Smooth muscle cell (in vitro differentiated cells): ENCODE results near the gene ACOX3. TPM values are rescaled to one million over a fixed set of nuclear protein-coding genes. Genes with fewer than 3 reads are reported as not detected.

ENCODE experiments used
- DNase-seq: peaks from one replicate; lab custom pipeline; 2025; ENCODE audit not compliant: unreplicated experiment; lab: John Stamatoyannopoulos, UW
- H2AFZ ChIP-seq: fragments of 200-600 bp; sonication (generic); 2 replicates; pipeline ENCODE4 v1.6.0; 2016; ENCODE audit warnings: antibody characterized with exemption, low read depth, mild to moderate bottlenecking
- H3F3A ChIP-seq: fragments of 200-600 bp; sonication (generic); 2 replicates; pipeline ENCODE4 v1.6.0; 2017; ENCODE audit warnings: antibody characterized with exemption, low read depth
- H3K27ac ChIP-seq: fragments of 200-600 bp; sonication (generic); 2 replicates; pipeline ENCODE4 v1.5.1; 2016; ENCODE audit warnings: low read depth, mild to moderate bottlenecking
- H3K27me3 ChIP-seq: fragments of 200-600 bp; sonication (generic); 2 replicates; pipeline ENCODE4 v1.6.1; 2016; ENCODE audit warnings: low read depth, mild to moderate bottlenecking
- H3K36me3 ChIP-seq: fragments of 200-600 bp; sonication (generic); 2 replicates; pipeline ENCODE4 v1.5.1; 2016; ENCODE audit warnings: low read depth
- H3K4me1 ChIP-seq: fragments of 200-600 bp; sonication (generic); 2 replicates; pipeline ENCODE4 v1.5.1; 2016; ENCODE audit warnings: low read depth
- H3K4me2 ChIP-seq: fragments of 200-600 bp; sonication (generic); 2 replicates; pipeline ENCODE4 v1.6.0; 2016; ENCODE audit warnings: mild to moderate bottlenecking
- H3K4me3 ChIP-seq: fragments of 200-600 bp; sonication (generic); 2 replicates; pipeline ENCODE4 v1.5.1; 2016; ENCODE audit warnings: mild to moderate bottlenecking
- H3K79me2 ChIP-seq: fragments of 200-600 bp; sonication (generic); 2 replicates; pipeline ENCODE4 v1.6.0; 2016; ENCODE audit warnings: low read depth, mild to moderate bottlenecking
- H3K9ac ChIP-seq: fragments of 200-600 bp; sonication (generic); 2 replicates; pipeline ENCODE4 v1.6.0; 2016; ENCODE audit warnings: low read depth
- H3K9me3 ChIP-seq: fragments of 200-600 bp; sonication (generic); replicated peaks from 2 replicates; pipeline ENCODE4 v1.5.1; 2016; ENCODE audit warnings: low read depth
- H4K20me1 ChIP-seq: fragments of 200-600 bp; sonication (generic); 2 replicates; pipeline ENCODE4 v1.6.0; 2016; ENCODE audit warnings: low read depth
- CTCF ChIP-seq: fragments of 200-600 bp; sonication (generic); IDR thresholded peaks from 2 replicates; pipeline ENCODE4 v1.5.1; 2017; ENCODE audit warnings: borderline replicate concordance, mild to moderate bottlenecking, antibody characterized with exemption; ENCODE audit not compliant: insufficient read depth, poor library complexity, severe bottlenecking
- WGBS: methylation state at CpG from one replicate; pipeline ENCODE4 v1.1.7; 2016; ENCODE audit warnings: low lambda C conversion rate; 5-methylcytosine and 5-hydroxymethylcytosine counted together
- polyA plus RNA-seq: library from polyadenylated mRNA; unstranded; fragments of >200 nt; fragmentation: Nextera tagmentation; extraction: Ambion mirVana; gene quantifications from 2 replicates; pipeline ENCODE4 v1.2.1, GENCODE V29; 2016
- total RNA-seq: library from RNA; depleted of rRNA; stranded (reverse); fragments of >200 nt; gene quantifications from 2 replicates; pipeline ENCODE4 v1.2.3, GENCODE V29; 2014

The ACOX3 gene
- total and polyA plus RNA-seq, 2 experiments from 2014 or later = 25.0 to 27.9 TPM

DNA sequence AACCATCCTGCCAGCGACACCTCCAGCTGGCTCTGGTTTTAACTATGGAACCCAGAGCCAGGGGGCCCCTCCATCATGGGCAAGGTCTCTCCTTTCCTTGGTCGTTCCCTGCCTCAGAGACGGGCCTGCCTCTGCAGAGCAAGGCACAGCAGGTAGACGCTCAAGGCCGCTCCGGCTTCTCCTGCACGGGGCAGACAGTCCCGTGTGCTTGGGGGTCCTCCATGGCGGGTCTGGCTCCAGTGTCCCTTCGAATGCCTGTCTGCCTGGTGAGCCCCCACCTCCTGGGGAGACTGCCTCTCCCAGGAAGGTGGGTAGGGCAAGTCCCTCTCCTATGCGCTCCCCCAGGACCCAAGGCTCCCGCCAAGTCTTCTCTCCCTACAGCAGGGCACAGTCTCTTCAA lies 71.5 kb downstream of the ACOX3 start:
- DNase-seq = no peak

GRCh38 chr4:8368061-8368481 lies 72.5 kb downstream of the ACOX3 start:
- Histone ChIP-seq H3K36me3 (no peaks in the 10 kb centered on the region), H3K79me2 (no peaks in the 10 kb centered on the region), H3F3A (no peaks in the 10 kb centered on the region), H2AFZ (no peak overlapping the region), H3K4me1 (no peaks in the 10 kb centered on the region), H3K4me3 (no peak overlapping the region), H3K4me2 (no peak overlapping the region), H3K27ac (no peak overlapping the region), H3K9ac (no peak overlapping the region), H3K9me3 (no peaks in the 10 kb centered on the region), H3K27me3 (no peaks in the 10 kb centered on the region), H4K20me1 (no peaks in the 10 kb centered on the region)
- no peak for TF ChIP-seq CTCF
- 97% methylated on average over 12 of the region's 12 CpGs for WGBS
- no peak for DNase-seq

More for the DNA sequence above, 71.5 kb downstream of the ACOX3 start:
- H3K27ac ChIP-seq = no peak overlapping the region
- H3K4me2 ChIP-seq = no peak overlapping the region
- no peaks in the 10 kb centered on the region for H3K27me3 ChIP-seq
- no peak overlapping the region for H3K4me3 ChIP-seq
- H3K9ac ChIP-seq = no peak overlapping the region
- H4K20me1 ChIP-seq = no peaks in the 10 kb centered on the region
- no peaks in the 10 kb centered on the region for H3K4me1 ChIP-seq
- 94% methylated on average over 12 of the region's 12 CpGs for WGBS
- H2AFZ ChIP-seq = no peak overlapping the region
- H3K9me3 ChIP-seq = no peaks in the 10 kb centered on the region
- H3K79me2 ChIP-seq = no peaks in the 10 kb centered on the region
- no peak for TF ChIP-seq CTCF
- no peaks in the 10 kb centered on the region for H3K36me3 ChIP-seq
- H3F3A ChIP-seq = no peaks in the 10 kb centered on the region

DNA sequence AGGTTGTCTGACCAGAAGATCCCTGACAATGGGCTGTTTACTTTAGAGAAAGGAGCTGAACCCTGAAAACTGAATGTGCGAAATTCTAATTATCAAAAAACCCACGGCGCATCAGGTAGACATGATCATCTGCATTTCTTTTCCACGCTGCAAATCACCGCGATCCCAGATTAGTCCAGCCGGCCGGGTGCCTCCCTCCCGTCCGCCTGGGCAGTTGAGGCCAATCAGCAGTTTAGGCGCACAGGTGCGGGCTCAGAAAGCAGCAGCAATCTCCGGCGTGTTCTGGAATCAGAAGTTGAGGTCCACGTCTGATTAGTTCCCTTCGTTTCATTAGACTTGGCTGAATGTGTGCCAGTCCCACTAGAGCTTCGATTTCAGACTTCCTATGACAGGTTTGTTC lies 73.9 kb downstream of the ACOX3 start:
- no peaks in the 10 kb centered on the region for H3K79me2 ChIP-seq
- no peaks in the 10 kb centered on the region for H3K36me3 ChIP-seq
- 91% methylated on average over 17 of the region's 17 CpGs for WGBS
- H3K4me3 ChIP-seq = no peak overlapping the region
- no peak overlapping the region for H3K4me2 ChIP-seq
- H3K9ac ChIP-seq = no peak overlapping the region
- H3K9me3 ChIP-seq = no peaks in the 10 kb centered on the region
- H3K4me1 ChIP-seq = no peaks in the 10 kb centered on the region
- DNase-seq = no peak
- no peaks in the 10 kb centered on the region for H3F3A ChIP-seq
- no peak overlapping the region for H3K27ac ChIP-seq
- H3K27me3 ChIP-seq = no peaks in the 10 kb centered on the region
- H4K20me1 ChIP-seq = no peaks in the 10 kb centered on the region
- no peak overlapping the region for H2AFZ ChIP-seq
- no peak for TF ChIP-seq CTCF

DNA sequence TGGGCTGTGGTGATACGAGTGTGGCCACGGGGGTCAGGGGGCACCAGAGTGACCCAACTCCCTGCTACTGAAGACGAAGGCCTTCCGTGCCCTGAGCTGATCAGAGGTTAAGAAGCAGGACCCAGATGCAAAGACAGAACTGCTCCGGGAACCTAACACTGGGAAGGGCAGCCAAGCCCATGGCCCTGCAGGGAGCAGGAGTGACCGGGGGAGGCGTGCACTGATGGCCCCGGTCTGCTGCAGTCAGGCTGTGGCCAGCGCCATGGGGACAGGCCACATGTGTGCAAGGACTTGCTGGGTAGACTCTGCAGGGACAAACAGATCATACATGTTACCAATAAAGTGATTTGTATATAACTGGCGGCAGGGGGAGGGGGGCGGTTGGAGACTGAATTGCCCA lies 74.6 kb downstream of the ACOX3 start:
- no peak for DNase-seq
- H3K4me1 ChIP-seq = no peaks in the 10 kb centered on the region
- H3K9me3 ChIP-seq = no peaks in the 10 kb centered on the region
- no peak overlapping the region for H3K27ac ChIP-seq
- H3K27me3 ChIP-seq = no peaks in the 10 kb centered on the region
- H3K4me2 ChIP-seq = no peak overlapping the region
- no peak overlapping the region for H3K4me3 ChIP-seq
- TF ChIP-seq CTCF = no peak
- no peaks in the 10 kb centered on the region for H3K36me3 ChIP-seq
- no peaks in the 10 kb centered on the region for H3F3A ChIP-seq
- H3K79me2 ChIP-seq = no peaks in the 10 kb centered on the region
- H2AFZ ChIP-seq = no peak overlapping the region
- H3K9ac ChIP-seq = no peak overlapping the region
- no peaks in the 10 kb centered on the region for H4K20me1 ChIP-seq
- 80% methylated on average over 11 of the region's 11 CpGs for WGBS
